ENCODE results near the gene TIAM1.

TIAM1 gene

DNA sequence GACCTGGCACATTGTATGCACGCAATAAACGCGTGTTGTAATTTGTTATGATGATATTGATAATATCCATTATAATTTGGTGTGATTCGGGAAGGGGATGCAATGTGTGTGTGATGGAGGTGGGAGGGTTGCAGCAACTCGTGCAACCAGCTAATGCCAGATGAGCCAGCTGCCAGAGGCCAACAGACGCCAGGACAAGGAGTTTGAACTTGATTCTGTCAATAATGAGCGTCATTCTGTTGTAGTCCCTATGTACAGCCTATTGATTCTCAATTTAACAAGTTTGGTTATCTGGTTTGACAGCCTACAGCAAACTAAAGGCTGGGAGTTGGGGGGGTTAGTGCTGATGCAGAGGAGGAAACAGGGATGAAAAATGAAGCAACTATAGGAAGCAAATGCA, 35.5 kb downstream of the TIAM1 start:
- H3K4me3 ChIP-seq (ENCODE audit: low read depth, low read length): no peak overlapping the region
- TF ChIP-seq, protein P1, sequence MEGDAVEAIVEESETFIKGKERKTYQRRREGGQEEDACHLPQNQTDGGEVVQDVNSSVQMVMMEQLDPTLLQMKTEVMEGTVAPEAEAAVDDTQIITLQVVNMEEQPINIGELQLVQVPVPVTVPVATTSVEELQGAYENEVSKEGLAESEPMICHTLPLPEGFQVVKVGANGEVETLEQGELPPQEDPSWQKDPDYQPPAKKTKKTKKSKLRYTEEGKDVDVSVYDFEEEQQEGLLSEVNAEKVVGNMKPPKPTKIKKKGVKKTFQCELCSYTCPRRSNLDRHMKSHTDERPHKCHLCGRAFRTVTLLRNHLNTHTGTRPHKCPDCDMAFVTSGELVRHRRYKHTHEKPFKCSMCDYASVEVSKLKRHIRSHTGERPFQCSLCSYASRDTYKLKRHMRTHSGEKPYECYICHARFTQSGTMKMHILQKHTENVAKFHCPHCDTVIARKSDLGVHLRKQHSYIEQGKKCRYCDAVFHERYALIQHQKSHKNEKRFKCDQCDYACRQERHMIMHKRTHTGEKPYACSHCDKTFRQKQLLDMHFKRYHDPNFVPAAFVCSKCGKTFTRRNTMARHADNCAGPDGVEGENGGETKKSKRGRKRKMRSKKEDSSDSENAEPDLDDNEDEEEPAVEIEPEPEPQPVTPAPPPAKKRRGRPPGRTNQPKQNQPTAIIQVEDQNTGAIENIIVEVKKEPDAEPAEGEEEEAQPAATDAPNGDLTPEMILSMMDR (IDR thresholded peaks at IDR 0.05; ENCODE audit: low read depth, low read length, missing control alignments): no peak
- DNase-seq (ENCODE audit: low read depth): no peak

- TF ChIP-seq, protein P1 (IDR thresholded peaks at IDR 0.05; ENCODE audit: low read depth, low read length, missing control alignments): no peak
- DNase-seq (ENCODE audit: low read depth): no peak
Measured at GRCh38 chr21:31305888-31306287, 38.2 kb downstream of the TIAM1 start.

DNA sequence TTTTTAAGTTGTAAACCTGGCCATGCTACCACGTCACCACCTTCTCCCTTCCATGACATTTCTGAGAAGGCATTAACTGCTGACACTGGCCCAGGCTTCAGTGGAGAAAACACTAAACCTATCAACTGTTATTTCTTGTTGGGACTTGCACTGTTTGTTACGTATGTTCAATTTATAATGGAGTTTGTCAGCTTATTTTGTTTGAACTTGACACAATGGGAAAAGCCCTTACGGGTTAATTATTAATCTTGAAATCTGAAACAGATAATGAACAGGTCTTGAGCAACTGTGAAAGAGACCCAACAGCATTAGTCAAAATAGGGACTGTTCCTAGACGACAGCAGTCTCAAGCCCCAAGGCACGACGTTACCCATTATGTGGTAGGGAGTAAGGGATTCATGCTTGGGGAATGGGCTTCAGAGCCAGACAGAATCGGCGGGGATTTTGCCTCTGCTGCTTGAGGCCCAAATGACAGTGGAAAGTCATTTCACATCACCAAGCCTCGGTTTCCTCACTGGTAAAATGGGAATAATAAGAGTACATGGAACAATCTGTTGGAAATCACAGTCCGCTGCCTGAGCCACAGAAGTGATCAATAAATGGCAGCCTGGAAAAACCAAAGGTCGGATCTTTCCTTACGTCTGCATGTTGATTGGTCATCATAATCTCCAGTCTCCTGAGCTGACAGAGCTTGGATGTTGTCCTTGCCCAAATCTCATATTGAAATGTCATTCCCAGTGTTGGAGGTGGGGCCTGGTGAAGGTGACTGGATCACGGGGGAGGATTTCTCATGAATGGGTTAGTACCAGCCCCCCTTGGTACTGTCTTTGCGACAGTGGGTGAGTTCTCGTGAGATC, 44.5 kb downstream of the TIAM1 start:
- TF ChIP-seq, protein P1 (IDR thresholded peaks at IDR 0.05; ENCODE audit: low read depth, low read length, missing control alignments): no peak
- DNase-seq (ENCODE audit: low read depth): no peak
- no peak overlapping the region for H3K4me3 ChIP-seq (ENCODE audit: low read depth, low read length)

More at GRCh38 chr21:31305888-31306287, 38.2 kb downstream of the TIAM1 start:
- no peak overlapping the region for H3K4me3 ChIP-seq (ENCODE audit: low read depth, low read length)

GRCh38 chr21:31298618-31299269, 45.3 kb downstream of the TIAM1 start:
- DNase-seq (ENCODE audit: low read depth): no peak
- H3K4me3 ChIP-seq (ENCODE audit: low read depth, low read length): no peak overlapping the region
- TF ChIP-seq, protein P1 (IDR thresholded peaks at IDR 0.05; ENCODE audit: low read depth, low read length, missing control alignments): no peak

DNA sequence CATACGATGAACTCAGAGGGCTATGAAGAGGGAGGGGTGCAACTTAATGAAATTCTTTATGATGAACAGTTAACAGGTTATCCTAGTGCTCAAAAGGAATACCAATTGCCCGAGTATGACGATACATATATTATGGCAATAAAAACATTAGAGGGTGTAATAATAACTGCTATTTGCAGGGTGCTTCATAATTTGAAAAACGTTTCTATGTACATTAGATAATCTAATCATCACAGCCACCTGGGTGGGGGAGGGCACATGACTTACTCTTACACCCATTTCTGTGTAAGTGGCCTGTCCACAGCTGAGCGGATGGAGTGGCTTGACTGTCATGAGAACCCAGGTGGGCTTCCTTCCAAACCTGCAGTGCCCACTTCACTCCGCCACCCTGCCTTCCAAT, 46.3 kb downstream of the TIAM1 start:
- no peak overlapping the region for H3K4me3 ChIP-seq (ENCODE audit: low read depth, low read length)
- no peak for DNase-seq (ENCODE audit: low read depth)
- TF ChIP-seq, protein P1 (IDR thresholded peaks at IDR 0.05; ENCODE audit: low read depth, low read length, missing control alignments): no peak

DNA sequence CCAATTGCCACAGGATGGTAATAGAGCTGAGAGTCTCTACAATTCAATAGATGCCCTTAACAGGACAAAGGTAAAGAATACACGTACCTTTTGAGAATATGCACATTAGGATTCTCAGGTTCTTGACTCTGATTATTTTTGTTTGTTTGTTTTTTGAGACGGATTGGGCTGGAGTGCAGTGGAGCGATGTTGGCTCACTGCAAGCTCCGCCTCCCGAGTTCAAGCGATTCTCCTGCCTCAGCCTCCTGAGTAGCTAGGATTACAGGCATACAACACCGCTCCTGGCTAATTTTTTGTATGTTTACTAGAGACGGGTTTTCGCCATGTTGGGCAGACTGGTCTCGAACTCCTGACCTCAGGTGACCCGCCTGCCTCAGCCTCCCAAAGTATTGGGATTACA, 48.4 kb downstream of the TIAM1 start:
- no peak overlapping the region for H3K4me3 ChIP-seq (ENCODE audit: low read depth, low read length)
- DNase-seq (ENCODE audit: low read depth): no peak
- TF ChIP-seq, protein P1 (IDR thresholded peaks at IDR 0.05; ENCODE audit: low read depth, low read length, missing control alignments): no peak

Data from GM12864 (cell line).